HepG2 (cell line): ENCODE results near the gene PHF5A. TPM values are rescaled to one million over a fixed set of nuclear protein-coding genes. Genes with fewer than 3 reads are reported as not detected.

Source experiments
- ATAC-seq: fragments of 200-7000 bp; cut with Tn5 transposase; 3 replicates; pipeline ENCODE4 v1.9.1; 2020; ENCODE audit warnings: mild to moderate bottlenecking, moderate library complexity
- BruUV-seq: library from RNA; stranded (reverse); fragments of 400-500 nt; replicated peaks from 2 replicates; lab custom pipeline; 2021; lab: Mats Ljungman, UMichigan
- CTCF ChIA-PET: fragments of 300-600 bp; formaldehyde crosslinking; extraction: SDS; loops from one replicate; lab custom pipeline; 2021; ENCODE audit warnings: low total read pairs, inconsistent platforms, low intra/inter-chr PET ratio; lab: Yijun Ruan, JAX
- POLR2A ChIA-PET: fragments of 350-600 bp; sonication (Branson Sonifier 250); formaldehyde crosslinking; loops from one replicate; lab custom pipeline; 2020; ENCODE audit warnings: antibody characterized with exemption, inconsistent platforms; lab: Yijun Ruan, JAX
- DNase-seq: peaks from one replicate; pipeline ENCODE4 v3.0.0-alpha.2; 2015; ENCODE audit warnings: low spot score
- FAIRE-seq: peaks from 3 replicates; lab custom pipeline; 2011; peaks lifted over from hg19 to GRCh38; lab: Jason Lieb, UNC
- H2AFZ ChIP-seq: one replicate; pipeline ENCODE4 v1.6.1; 2011; ENCODE audit warnings: low read length, inconsistent platforms
- H3K27ac ChIP-seq: fragments of 300-600 bp; 3 replicates; pipeline ENCODE4 v1.8.0; 2011; ENCODE audit warnings: mixed run types, mild to moderate bottlenecking, mixed read lengths, low read length, inconsistent platforms; ENCODE audit not compliant: insufficient read depth; ENCODE audit errors: extremely low read length
- H3K27me3 ChIP-seq, 2 experiments: fragments of 200-600 bp in 1 of 2; 2 replicates in 1 of 2; 3 replicates in 1 of 2; pipeline versions ENCODE4 v1.6.0 to v1.8.0; 2011; ENCODE audit warnings: low read length in 2 of 2, mild to moderate bottlenecking in 2 of 2, moderate library complexity in 2 of 2, inconsistent platforms in 1 of 2; ENCODE audit not compliant: insufficient read depth in 2 of 2, control insufficient read depth in 1 of 2
- H3K36me3 ChIP-seq, 2 experiments: fragments of 200-600 bp in 1 of 2; replicated peaks in 1 of 2; 2 replicates in 1 of 2; 3 replicates in 1 of 2; pipeline versions ENCODE4 v1.5.1 to v1.8.0; 2011; ENCODE audit warnings: low read length in 2 of 2, inconsistent platforms in 1 of 2; ENCODE audit not compliant: insufficient read depth in 2 of 2, control insufficient read depth in 1 of 2
- H3K4me1 ChIP-seq: 2 replicates; pipeline ENCODE4 v1.5.1; 2012; ENCODE audit warnings: low read length, inconsistent platforms; ENCODE audit not compliant: insufficient read depth
- H3K4me2 ChIP-seq: 2 replicates; pipeline ENCODE4 v1.6.0; 2011; ENCODE audit warnings: low read depth, low read length, inconsistent platforms
- H3K4me3 ChIP-seq, 3 experiments: fragments of 200-600 bp in 1 of 3; sonication (generic), shearing (Covaris generic) in 1 of 3; replicated peaks in 1 of 3; 2 replicates each; pipeline ENCODE4 v1.5.1; 2011 to 2016; ENCODE audit warnings: low read length in 3 of 3, inconsistent platforms in 2 of 3, low read depth in 2 of 3, mild to moderate bottlenecking in 2 of 3, control low read depth in 1 of 3, mixed read lengths in 1 of 3; ENCODE audit not compliant: insufficient read depth in 1 of 3
- H3K79me2 ChIP-seq: one replicate; pipeline ENCODE4 v1.6.1; 2011; ENCODE audit warnings: low read length, inconsistent platforms; ENCODE audit not compliant: insufficient read depth
- H3K9ac ChIP-seq: 2 replicates; pipeline ENCODE4 v1.6.0; 2011; ENCODE audit warnings: mild to moderate bottlenecking, low read depth, low read length, inconsistent platforms; ENCODE audit not compliant: insufficient read depth
- H3K9me3 ChIP-seq: 2 replicates; pipeline ENCODE4 v1.5.1; 2012; ENCODE audit warnings: mild to moderate bottlenecking, low read length
- H4K20me1 ChIP-seq: 2 replicates; pipeline ENCODE4 v1.6.0; 2011; ENCODE audit warnings: inconsistent platforms, mild to moderate bottlenecking, low read length, moderate library complexity; ENCODE audit not compliant: insufficient read depth
- HNRNPK ChIP-seq: fragments of 200-400 bp; formaldehyde crosslinking; IDR thresholded peaks from 2 replicates; pipeline ENCODE4 v1.6.1; 2018; ENCODE audit warnings: low read length, low read depth, moderate library complexity, mild to moderate bottlenecking; ENCODE audit not compliant: poor library complexity, severe bottlenecking
- KAT7 ChIP-seq: IDR thresholded peaks from 2 replicates; pipeline ENCODE4 v1.6.1; 2018; ENCODE audit warnings: borderline replicate concordance, missing compliant biosample characterization
- PHF21A ChIP-seq: sonication (generic); formaldehyde crosslinking; IDR thresholded peaks from 2 replicates; pipeline ENCODE4 v1.5.0; 2020; ENCODE audit warnings: mild to moderate bottlenecking, missing genetic modification reagents
- POLR2G ChIP-seq: fragments of 200-400 bp; formaldehyde crosslinking; IDR thresholded peaks from 2 replicates; pipeline ENCODE4 v1.6.1; 2018; ENCODE audit warnings: mild to moderate bottlenecking, low read depth, low read length, moderate library complexity
- SUZ12 ChIP-seq: fragments of 150-350 bp; IDR thresholded peaks from 2 replicates; pipeline ENCODE4 v1.6.1; 2014; ENCODE audit warnings: low read depth, low read length
- TBX2 ChIP-seq: sonication (generic); formaldehyde crosslinking; IDR thresholded peaks from 2 replicates; pipeline ENCODE4 v1.5.0; 2020; ENCODE audit warnings: missing genetic modification reagents, mild to moderate bottlenecking, borderline replicate concordance
- ZNF234 ChIP-seq: sonication (generic); formaldehyde crosslinking; conservative IDR thresholded peaks from 2 replicates; pipeline ENCODE4 v1.5.1; 2020; ENCODE audit warnings: mild to moderate bottlenecking, missing genetic modification reagents
- ZNF749 ChIP-seq: sonication (generic); formaldehyde crosslinking; IDR thresholded peaks from 2 replicates; pipeline ENCODE4 v1.8.0; 2022; ENCODE audit warnings: mild to moderate bottlenecking, missing genetic modification reagents, moderate library complexity, borderline replicate concordance
- ZNF773 ChIP-seq: sonication (generic); formaldehyde crosslinking; IDR thresholded peaks from 2 replicates; pipeline ENCODE4 v1.4.0; 2020; ENCODE audit warnings: missing genetic modification reagents, borderline replicate concordance
- WGBS: methylation state at CpG from one replicate; pipeline ENCODE4 v1.1.6; 2017; ENCODE audit warnings: low lambda C conversion rate; 5-methylcytosine and 5-hydroxymethylcytosine counted together
- in situ Hi-C: cut with HindIII; loops from 2 replicates; pipeline ENCODE4 v1.10.0; 2017; ENCODE audit warnings: low pct_unique_long_range_greater_than_20kb; ENCODE audit not compliant: extremely low pct_ligation_motif_present
- intact Hi-C: fragments of 100-400 bp; cut with micrococcal nuclease; formaldehyde crosslinking; loops from one replicate; pipeline ENCODE4 v1.10.0; 2022; ENCODE audit not compliant: unreplicated experiment
- polyA plus RNA-seq, 8 experiments: library from polyadenylated mRNA; depleted of rRNA in 3 of 8; stranded (reverse) in 7 of 8; unstranded in 1 of 8; fragments of >200 nt; fragmentation: Illumina TruSeq in 4 of 8; extraction: Trizol in 4 of 8; gene quantifications; 2 replicates each; pipeline versions ENCODE4 v1.2.1 to v1.2.3, GENCODE V29; 2011 to 2016; ENCODE audit warnings: low read depth in 4 of 8, missing spikeins in 1 of 8, mixed read lengths in 1 of 8; ENCODE audit not compliant: insufficient read depth in 1 of 8
- total RNA-seq, 5 experiments: library from RNA; depleted of rRNA; stranded (reverse); fragments of >200 nt; fragmentation: Illumina TruSeq; extraction: Trizol; gene quantifications; 2 replicates each; pipeline ENCODE4 v1.2.3, GENCODE V29; 2016; ENCODE audit warnings: low read depth in 1 of 5
- TF ChIP-seq, protein P1 (sequence below): sonication (generic); formaldehyde crosslinking; IDR thresholded peaks from 2 replicates; pipeline ENCODE4 v1.4.0; 2020; ENCODE audit warnings: mild to moderate bottlenecking, missing genetic modification reagents
- TF ChIP-seq, protein P2 (sequence below): sonication (generic); formaldehyde crosslinking; IDR thresholded peaks from 2 replicates; pipeline ENCODE4 v1.4.0; 2020; ENCODE audit warnings: missing genetic modification reagents
- TF ChIP-seq, protein P3 (sequence below): sonication (generic); formaldehyde crosslinking; IDR thresholded peaks from 2 replicates; pipeline ENCODE4 v1.5.1; 2020; ENCODE audit warnings: missing genetic modification reagents, mild to moderate bottlenecking, borderline replicate concordance

PHF5A gene
- total and polyA plus RNA-seq, 2 of the 13 experiments (the other 11 are each of a cell fraction or from before 2014, with no cell fraction given): 56.6 to 105 TPM

DNA sequence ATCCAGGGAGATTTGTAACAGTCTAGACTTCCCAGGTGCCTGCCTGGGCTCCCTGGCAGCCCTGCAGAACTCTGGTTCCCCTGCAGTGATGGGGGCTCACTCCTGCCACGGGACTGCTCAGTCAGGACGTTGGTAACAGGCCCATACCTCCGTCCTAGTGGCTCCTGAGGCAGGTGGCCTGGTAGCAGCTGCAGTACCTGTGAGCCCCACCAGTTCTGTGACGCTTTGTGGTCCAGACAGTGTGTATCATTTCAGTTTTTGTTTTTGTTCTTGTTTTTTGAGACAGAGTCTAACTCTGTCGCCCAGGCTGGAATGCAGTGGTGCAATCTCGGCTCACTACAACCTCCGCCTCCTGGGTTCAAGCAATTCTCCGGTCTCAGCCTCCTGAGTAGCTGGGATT lies 48.0 kb upstream of the PHF5A start:
- H3K4me2 ChIP-seq: no peak overlapping the region
- no peak overlapping the region for H2AFZ ChIP-seq
- FAIRE-seq: no peak
- H3K4me1 ChIP-seq: peaks cover 10% of the 10 kb centered on the region
- CTCF ChIA-PET: interaction anchor here (3.5 kb wide), 1 partner anchor 113 kb away, joined by 37 read pairs; no protein-coding TSS in a partner anchor
- peaks cover 10 to 61% of the 10 kb centered on the region in 2 experiments; a peak in 3 of 5 replicates for H3K36me3 ChIP-seq
- no peak overlapping the region for H3K9ac ChIP-seq
- BruUV-seq: no TSS peak
- H3K4me3 ChIP-seq: no peak overlapping the region
- H3K9me3 ChIP-seq: no peaks in the 10 kb centered on the region
- H4K20me1 ChIP-seq: no peaks in the 10 kb centered on the region
- WGBS: 97% methylated on average over 6 of the region's 8 CpGs
- H3K27me3 ChIP-seq: no peaks in the 10 kb centered on the region
- no peak overlapping the region for H3K27ac ChIP-seq
- ATAC-seq: peak; percentile 44
- no peak for DNase-seq
- no peaks in the 10 kb centered on the region for H3K79me2 ChIP-seq
- intact Hi-C loops (loop anchor here (2.0 kb wide), 1 partner anchor 114 kb away; no protein-coding TSS in a partner anchor), in situ Hi-C loops (loop anchor here (5.0 kb wide), 1 partner anchor 114 kb away; no protein-coding TSS in a partner anchor)
- TF ChIP-seq SUZ12: no peak
- TF ChIP-seq HNRNPK: no peak
- TF ChIP-seq POLR2G: 0 out of 2 replicates have a peak, but pooled peaks have one; percentile 11
- TF ChIP-seq, all 625 proteins: peak for 1
- POLR2A ChIA-PET: interaction anchor here (0.6 kb wide), 1 partner anchor 40 kb away, joined by 3 read pairs; no protein-coding TSS in a partner anchor

DNA sequence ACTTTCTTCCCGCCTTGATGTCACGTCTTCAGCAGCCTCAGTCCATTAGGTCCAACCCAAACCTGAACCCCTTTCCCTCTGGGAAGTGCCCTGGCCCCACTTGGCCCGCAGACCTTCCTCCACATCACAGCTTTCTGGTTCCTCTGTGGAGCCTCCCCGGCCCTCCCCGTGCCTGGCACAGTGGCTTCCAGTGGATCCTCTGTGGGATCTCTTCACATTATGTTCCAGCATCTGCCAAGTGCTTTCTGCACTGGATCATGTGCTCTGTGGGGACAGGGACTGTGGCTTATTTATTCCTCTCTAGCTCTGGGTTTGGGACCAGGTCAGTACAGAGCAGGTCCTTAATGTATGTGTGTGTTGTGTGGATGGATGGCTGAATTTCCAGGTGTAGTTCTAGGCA lies 44.9 kb upstream of the PHF5A start:
- in situ Hi-C loops: no loop called here
- no TSS peak for BruUV-seq
- H2AFZ ChIP-seq: no peak overlapping the region
- 92% methylated on average over 5 of the region's 5 CpGs for WGBS
- no peak for FAIRE-seq
- CTCF ChIA-PET: no interaction called here
- ATAC-seq: no peak
- no peak overlapping the region for H3K27ac ChIP-seq
- peaks cover 10% of the 10 kb centered on the region for H3K4me1 ChIP-seq
- no peak overlapping the region for H3K4me2 ChIP-seq
- no peak for DNase-seq
- no peaks in the 10 kb centered on the region for H4K20me1 ChIP-seq
- H3K79me2 ChIP-seq: no peaks in the 10 kb centered on the region
- intact Hi-C loops: no loop called here
- H3K9me3 ChIP-seq: no peaks in the 10 kb centered on the region
- POLR2A ChIA-PET: no interaction called here
- no peak overlapping the region for H3K9ac ChIP-seq
- H3K36me3 ChIP-seq: peaks cover 15 to 71% of the 10 kb centered on the region in 2 experiments; a peak in 4 of 5 replicates
- H3K4me3 ChIP-seq: no peak overlapping the region
- no peaks in the 10 kb centered on the region for H3K27me3 ChIP-seq
- TF ChIP-seq ZNF749 (CRISPR knock-in tag): no peak
- TF ChIP-seq, protein P1, sequence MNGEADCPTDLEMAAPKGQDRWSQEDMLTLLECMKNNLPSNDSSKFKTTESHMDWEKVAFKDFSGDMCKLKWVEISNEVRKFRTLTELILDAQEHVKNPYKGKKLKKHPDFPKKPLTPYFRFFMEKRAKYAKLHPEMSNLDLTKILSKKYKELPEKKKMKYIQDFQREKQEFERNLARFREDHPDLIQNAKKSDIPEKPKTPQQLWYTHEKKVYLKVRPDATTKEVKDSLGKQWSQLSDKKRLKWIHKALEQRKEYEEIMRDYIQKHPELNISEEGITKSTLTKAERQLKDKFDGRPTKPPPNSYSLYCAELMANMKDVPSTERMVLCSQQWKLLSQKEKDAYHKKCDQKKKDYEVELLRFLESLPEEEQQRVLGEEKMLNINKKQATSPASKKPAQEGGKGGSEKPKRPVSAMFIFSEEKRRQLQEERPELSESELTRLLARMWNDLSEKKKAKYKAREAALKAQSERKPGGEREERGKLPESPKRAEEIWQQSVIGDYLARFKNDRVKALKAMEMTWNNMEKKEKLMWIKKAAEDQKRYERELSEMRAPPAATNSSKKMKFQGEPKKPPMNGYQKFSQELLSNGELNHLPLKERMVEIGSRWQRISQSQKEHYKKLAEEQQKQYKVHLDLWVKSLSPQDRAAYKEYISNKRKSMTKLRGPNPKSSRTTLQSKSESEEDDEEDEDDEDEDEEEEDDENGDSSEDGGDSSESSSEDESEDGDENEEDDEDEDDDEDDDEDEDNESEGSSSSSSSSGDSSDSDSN: no peak
- TF ChIP-seq ZNF234 (CRISPR knock-in tag): no peak
- no peak for TF ChIP-seq TBX2
- TF ChIP-seq, protein P2, sequence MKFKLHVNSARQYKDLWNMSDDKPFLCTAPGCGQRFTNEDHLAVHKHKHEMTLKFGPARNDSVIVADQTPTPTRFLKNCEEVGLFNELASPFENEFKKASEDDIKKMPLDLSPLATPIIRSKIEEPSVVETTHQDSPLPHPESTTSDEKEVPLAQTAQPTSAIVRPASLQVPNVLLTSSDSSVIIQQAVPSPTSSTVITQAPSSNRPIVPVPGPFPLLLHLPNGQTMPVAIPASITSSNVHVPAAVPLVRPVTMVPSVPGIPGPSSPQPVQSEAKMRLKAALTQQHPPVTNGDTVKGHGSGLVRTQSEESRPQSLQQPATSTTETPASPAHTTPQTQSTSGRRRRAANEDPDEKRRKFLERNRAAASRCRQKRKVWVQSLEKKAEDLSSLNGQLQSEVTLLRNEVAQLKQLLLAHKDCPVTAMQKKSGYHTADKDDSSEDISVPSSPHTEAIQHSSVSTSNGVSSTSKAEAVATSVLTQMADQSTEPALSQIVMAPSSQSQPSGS (CRISPR knock-in tag): no peak
- no peak for TF ChIP-seq ZNF773 (CRISPR knock-in tag)
- TF ChIP-seq KAT7 (CRISPR knock-in tag): no peak
- TF ChIP-seq PHF21A (CRISPR knock-in tag): no peak
- TF ChIP-seq, protein P3, sequence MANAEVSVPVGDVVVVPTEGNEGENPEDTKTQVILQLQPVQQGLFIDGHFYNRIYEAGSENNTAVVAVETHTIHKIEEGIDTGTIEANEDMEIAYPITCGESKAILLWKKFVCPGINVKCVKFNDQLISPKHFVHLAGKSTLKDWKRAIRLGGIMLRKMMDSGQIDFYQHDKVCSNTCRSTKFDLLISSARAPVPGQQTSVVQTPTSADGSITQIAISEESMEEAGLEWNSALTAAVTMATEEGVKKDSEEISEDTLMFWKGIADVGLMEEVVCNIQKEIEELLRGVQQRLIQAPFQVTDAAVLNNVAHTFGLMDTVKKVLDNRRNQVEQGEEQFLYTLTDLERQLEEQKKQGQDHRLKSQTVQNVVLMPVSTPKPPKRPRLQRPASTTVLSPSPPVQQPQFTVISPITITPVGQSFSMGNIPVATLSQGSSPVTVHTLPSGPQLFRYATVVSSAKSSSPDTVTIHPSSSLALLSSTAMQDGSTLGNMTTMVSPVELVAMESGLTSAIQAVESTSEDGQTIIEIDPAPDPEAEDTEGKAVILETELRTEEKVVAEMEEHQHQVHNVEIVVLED (CRISPR knock-in tag): no peak
